HEK293 (cell line): Measurements from ENCODE around the gene HOXC10.

Source experiments
- EGR2 ChIP-seq: fragments of 450-650 bp; formaldehyde crosslinking; IDR thresholded peaks from 2 replicates; pipeline ENCODE4 v1.5.1; 2016; ENCODE audit warnings: low read depth, missing biosample characterization, missing genetic modification characterization
- FEZF1 ChIP-seq: fragments of 450-650 bp; formaldehyde crosslinking; IDR thresholded peaks from 2 replicates; pipeline ENCODE4 v1.5.1; 2016; ENCODE audit warnings: missing biosample characterization, missing genetic modification characterization
- HIC1 ChIP-seq: fragments of 450-650 bp; formaldehyde crosslinking; IDR thresholded peaks from 2 replicates; pipeline ENCODE4 v1.5.1; 2016; ENCODE audit warnings: missing biosample characterization, missing genetic modification characterization
- KLF1 ChIP-seq: fragments of 450-650 bp; formaldehyde crosslinking; IDR thresholded peaks from 2 replicates; pipeline ENCODE4 v1.5.1; 2016; ENCODE audit warnings: missing biosample characterization, missing genetic modification characterization
- KLF10 ChIP-seq: fragments of 450-650 bp; IDR thresholded peaks from 2 replicates; pipeline ENCODE4 v1.5.1; 2018; ENCODE audit warnings: missing biosample characterization, mild to moderate bottlenecking, missing genetic modification characterization
- KLF17 ChIP-seq: fragments of 450-650 bp; formaldehyde crosslinking; IDR thresholded peaks from 2 replicates; pipeline ENCODE4 v1.5.1; 2016; ENCODE audit warnings: missing biosample characterization, missing genetic modification characterization
- OVOL3 ChIP-seq: fragments of 450-650 bp; formaldehyde crosslinking; IDR thresholded peaks from 2 replicates; pipeline ENCODE4 v1.5.1; 2016; ENCODE audit warnings: missing biosample characterization, missing genetic modification characterization
- PRDM1 ChIP-seq: fragments of 450-650 bp; formaldehyde crosslinking; IDR thresholded peaks from 2 replicates; pipeline ENCODE4; 2016; ENCODE audit warnings: missing biosample characterization, missing genetic modification characterization
- SP2 ChIP-seq: fragments of 450-650 bp; formaldehyde crosslinking; IDR thresholded peaks from 2 replicates; pipeline ENCODE4 v1.5.1; 2016; ENCODE audit warnings: missing biosample characterization, missing genetic modification characterization
- ZBTB10 ChIP-seq: fragments of 450-650 bp; formaldehyde crosslinking; IDR thresholded peaks from 2 replicates; pipeline ENCODE4 v1.5.1; 2016; ENCODE audit warnings: missing biosample characterization, missing genetic modification characterization
- ZIC2 ChIP-seq: fragments of 450-650 bp; formaldehyde crosslinking; IDR thresholded peaks from 2 replicates; pipeline ENCODE4 v1.5.1; 2016; ENCODE audit warnings: missing biosample characterization, missing genetic modification characterization
- ZNF174 ChIP-seq: fragments of 450-650 bp; formaldehyde crosslinking; IDR thresholded peaks from 2 replicates; pipeline ENCODE4 v1.5.0; 2017; ENCODE audit warnings: missing biosample characterization, mild to moderate bottlenecking, missing genetic modification characterization
- ZNF2 ChIP-seq: fragments of 450-650 bp; formaldehyde crosslinking; IDR thresholded peaks from 2 replicates; pipeline ENCODE4 v1.5.1; 2016; ENCODE audit warnings: missing biosample characterization, missing genetic modification characterization
- ZNF341 ChIP-seq: fragments of 450-650 bp; formaldehyde crosslinking; IDR thresholded peaks from 2 replicates; pipeline ENCODE4; 2016; ENCODE audit warnings: low read depth, missing biosample characterization, missing genetic modification characterization
- ZNF366 ChIP-seq: fragments of 450-650 bp; formaldehyde crosslinking; conservative IDR thresholded peaks from 2 replicates; pipeline ENCODE4 v1.5.1; 2016; ENCODE audit warnings: missing biosample characterization, missing genetic modification characterization
- ZNF394 ChIP-seq: fragments of 450-650 bp; formaldehyde crosslinking; IDR thresholded peaks from 2 replicates; pipeline ENCODE4 v1.5.1; 2016; ENCODE audit warnings: missing biosample characterization, missing genetic modification characterization, mild to moderate bottlenecking, moderate library complexity, borderline replicate concordance
- ZNF449 ChIP-seq: fragments of 450-650 bp; formaldehyde crosslinking; IDR thresholded peaks from 2 replicates; pipeline ENCODE4 v1.5.1; 2017; ENCODE audit warnings: missing biosample characterization, mild to moderate bottlenecking, missing genetic modification characterization, moderate library complexity
- ZNF488 ChIP-seq: fragments of 450-650 bp; formaldehyde crosslinking; IDR thresholded peaks from 2 replicates; pipeline ENCODE4 v1.5.1; 2016; ENCODE audit warnings: missing biosample characterization, missing genetic modification characterization
- ZNF571 ChIP-seq: fragments of 450-650 bp; formaldehyde crosslinking; IDR thresholded peaks from 2 replicates; pipeline ENCODE4 v1.5.0; 2017; ENCODE audit warnings: missing biosample characterization, missing genetic modification characterization
- ZNF600 ChIP-seq: fragments of 450-650 bp; formaldehyde crosslinking; IDR thresholded peaks from 2 replicates; pipeline ENCODE4 v1.5.1; 2016; ENCODE audit warnings: missing biosample characterization, missing genetic modification characterization
- ZNF621 ChIP-seq: fragments of 450-650 bp; formaldehyde crosslinking; IDR thresholded peaks from 2 replicates; pipeline ENCODE4 v1.5.1; 2017; ENCODE audit warnings: missing biosample characterization, missing genetic modification characterization
- ZNF645 ChIP-seq: fragments of 450-650 bp; formaldehyde crosslinking; IDR thresholded peaks from 2 replicates; pipeline ENCODE4; 2016; ENCODE audit warnings: missing biosample characterization, missing genetic modification characterization
- ZNF654 ChIP-seq: fragments of 450-650 bp; formaldehyde crosslinking; IDR thresholded peaks from 2 replicates; pipeline ENCODE4 v1.5.1; 2016; ENCODE audit warnings: low read depth, missing biosample characterization, missing genetic modification characterization
- ZNF660 ChIP-seq: fragments of 450-650 bp; IDR thresholded peaks from 2 replicates; pipeline ENCODE4 v1.5.1; 2018; ENCODE audit warnings: missing biosample characterization, mild to moderate bottlenecking, missing genetic modification characterization
- ZNF701 ChIP-seq: fragments of 450-650 bp; formaldehyde crosslinking; IDR thresholded peaks from 2 replicates; pipeline ENCODE4 v1.5.1; 2016; ENCODE audit warnings: missing biosample characterization, missing genetic modification characterization
- ZNF76 ChIP-seq: fragments of 450-650 bp; formaldehyde crosslinking; IDR thresholded peaks from 2 replicates; pipeline ENCODE4; 2016; ENCODE audit warnings: low read depth, missing biosample characterization, missing genetic modification characterization, borderline replicate concordance
- ZNF843 ChIP-seq: fragments of 450-650 bp; formaldehyde crosslinking; IDR thresholded peaks from 2 replicates; pipeline ENCODE4 v1.5.1; 2016; ENCODE audit warnings: missing biosample characterization, missing genetic modification characterization
- ZSCAN5A ChIP-seq: fragments of 450-650 bp; formaldehyde crosslinking; IDR thresholded peaks from 2 replicates; pipeline ENCODE4 v1.5.1; 2016; ENCODE audit warnings: missing biosample characterization, missing genetic modification characterization

Gene HOXC10

GRCh38 chr12:53997204-53998109, 12.5 kb downstream of the HOXC10 start (continued):
- TF ChIP-seq ZSCAN5A (tag by site-specific recombination) (no peak), ZNF394 (tag by site-specific recombination) (0 out of 2 replicates have a peak, but pooled peaks have one; percentile 51), ZNF366 (tag by site-specific recombination) (peak; percentile 92), KLF1 (tag by site-specific recombination) (0 out of 2 replicates have a peak, but pooled peaks have one; percentile 18), HIC1 (tag by site-specific recombination) (no peak), SP2 (tag by site-specific recombination) (peak; percentile 38), EGR2 (tag by site-specific recombination) (peak; percentile 55), ZIC2 (tag by site-specific recombination) (peak; percentile 31), ZNF701 (no peak), ZNF571 (tag by site-specific recombination) (no peak), ZNF449 (tag by site-specific recombination) (peak; percentile 81; the same call in 1 of the 2 replicates), ZNF488 (tag by site-specific recombination) (no peak), ZNF174 (tag by site-specific recombination) (no peak), ZBTB10 (tag by site-specific recombination) (peak; percentile 42), OVOL3 (no peak), ZNF2 (peak; percentile 66), KLF17 (tag by site-specific recombination) (0 out of 2 replicates have a peak, but pooled peaks have one; percentile 31), ZNF654 (tag by site-specific recombination) (no peak), ZNF76 (tag by site-specific recombination) (0 out of 2 replicates have a peak, but pooled peaks have one; percentile 9), PRDM1 (0 out of 2 replicates have a peak, but pooled peaks have one; percentile 6), ZNF660 (tag by site-specific recombination) (peak; percentile 26; the same call in 1 of the 2 replicates), ZNF843 (tag by site-specific recombination) (0 out of 2 replicates have a peak, but pooled peaks have one; percentile 21), ZNF600 (tag by site-specific recombination) (peak; percentile 98), ZNF645 (tag by site-specific recombination) (no peak), KLF10 (tag by site-specific recombination) (0 out of 2 replicates have a peak, but pooled peaks have one; percentile 17), ZNF621 (tag by site-specific recombination) (no peak), FEZF1 (tag by site-specific recombination) (peak; percentile 51), ZNF341 (tag by site-specific recombination) (peak; percentile 98)
